DND-41 (cell line): ENCODE results near the gene ERMAP.

Experiments used
- ATAC-seq: fragments of 200-7000 bp; cut with Tn5 transposase; 3 replicates; pipeline ENCODE4 v1.9.1; 2021; ENCODE audit warnings: low read depth; ENCODE audit not compliant: insufficient read depth
- DNase-seq: peaks from one replicate; pipeline ENCODE4 v3.0.0-alpha.2; 2020
- H2AFZ ChIP-seq: 2 replicates; pipeline ENCODE4 v1.6.0; 2012; ENCODE audit warnings: low read depth, low read length
- H3K27ac ChIP-seq: 2 replicates; pipeline ENCODE4 v1.5.1; 2012; ENCODE audit warnings: low read length, inconsistent platforms
- H3K27me3 ChIP-seq: fragments of 200-600 bp; sonication (generic); 2 replicates; pipeline ENCODE4 v1.6.0; 2012; ENCODE audit warnings: low read length, mild to moderate bottlenecking, inconsistent platforms; ENCODE audit not compliant: insufficient read depth, poor library complexity
- H3K36me3 ChIP-seq: 2 replicates; pipeline ENCODE4 v1.5.1; 2012; ENCODE audit warnings: low read length, inconsistent platforms; ENCODE audit not compliant: insufficient read depth
- H3K4me1 ChIP-seq: 2 replicates; pipeline ENCODE4 v1.5.1; 2012; ENCODE audit warnings: mild to moderate bottlenecking, low read length; ENCODE audit not compliant: insufficient read depth
- H3K4me2 ChIP-seq: 2 replicates; pipeline ENCODE4 v1.6.0; 2012; ENCODE audit warnings: mild to moderate bottlenecking, moderate library complexity, low read length, inconsistent platforms; ENCODE audit not compliant: insufficient read depth
- H3K4me3 ChIP-seq, 2 experiments: fragments of 200-600 bp in 1 of 2; shearing (Covaris generic) in 1 of 2; 2 replicates each; pipeline ENCODE4 v1.5.1; 2012 to 2016; ENCODE audit warnings: inconsistent platforms in 2 of 2, low read length in 2 of 2, mild to moderate bottlenecking in 2 of 2, low read depth in 1 of 2, moderate library complexity in 1 of 2
- H3K79me2 ChIP-seq: 2 replicates; pipeline ENCODE4 v1.6.0; 2012; ENCODE audit warnings: low read length, inconsistent platforms; ENCODE audit not compliant: insufficient read depth
- H3K9ac ChIP-seq: 2 replicates; pipeline ENCODE4 v1.6.0; 2012; ENCODE audit warnings: low read depth, mild to moderate bottlenecking, inconsistent platforms, low read length, moderate library complexity
- H3K9me3 ChIP-seq: 2 replicates; pipeline ENCODE4 v1.5.1; 2012; ENCODE audit warnings: low read length, moderate library complexity, mild to moderate bottlenecking, inconsistent platforms; ENCODE audit not compliant: insufficient read depth, severe bottlenecking
- H4K20me1 ChIP-seq: 2 replicates; pipeline ENCODE4 v1.6.0; 2012; ENCODE audit warnings: low read length; ENCODE audit not compliant: insufficient read depth
- CTCF ChIP-seq: IDR thresholded peaks from 2 replicates; pipeline ENCODE4 v1.5.1; 2012; ENCODE audit warnings: borderline replicate concordance, low read length, moderate library complexity, mild to moderate bottlenecking; ENCODE audit not compliant: poor library complexity, severe bottlenecking; ENCODE audit errors: extremely low read depth
- EZH2 ChIP-seq: IDR thresholded peaks from 3 replicates; pipeline ENCODE4 v1.6.1; 2012; ENCODE audit warnings: borderline replicate concordance, low read depth, mild to moderate bottlenecking, moderate library complexity, low read length, inconsistent platforms; ENCODE audit not compliant: severe bottlenecking

The ERMAP gene

GRCh38 chr1:42769811-42770210, 47.1 kb upstream of the ERMAP start:
- no peak overlapping the region for H3K4me3 ChIP-seq
- no peak overlapping the region for H3K4me2 ChIP-seq
- DNase-seq (no peak), ATAC-seq (no peak)
- H3K9ac ChIP-seq, result no peak overlapping the region
- H4K20me1 ChIP-seq, result no peaks in the 10 kb centered on the region; the same call in 1 of the 2 replicates
- peaks cover 26% of the 10 kb centered on the region for H3K4me1 ChIP-seq
- peaks cover 13% of the 10 kb centered on the region; the same call in 1 of the 2 replicates for H3K36me3 ChIP-seq
- TF ChIP-seq CTCF, result no peak
- TF ChIP-seq EZH2, result no peak
- H3K9me3 ChIP-seq, result no peaks in the 10 kb centered on the region
- peaks cover 58% of the 10 kb centered on the region for H3K79me2 ChIP-seq
- H2AFZ ChIP-seq, result no peak overlapping the region
- no peak overlapping the region for H3K27ac ChIP-seq
- H3K27me3 ChIP-seq, result no peaks in the 10 kb centered on the region

GRCh38 chr1:42773420-42773819, 43.5 kb upstream of the ERMAP start:
- H3K9me3 ChIP-seq, result no peaks in the 10 kb centered on the region
- H3K27ac ChIP-seq, result no peak overlapping the region
- TF ChIP-seq CTCF (no peak), EZH2 (no peak)
- no peak overlapping the region for H3K9ac ChIP-seq
- no peak for DNase-seq
- no peaks in the 10 kb centered on the region for H3K27me3 ChIP-seq
- no peak for ATAC-seq
- peaks cover 26% of the 10 kb centered on the region for H3K79me2 ChIP-seq
- no peak overlapping the region for H3K4me3 ChIP-seq
- H3K36me3 ChIP-seq, result peaks cover 44% of the 10 kb centered on the region
- H4K20me1 ChIP-seq, result no peaks in the 10 kb centered on the region
- H2AFZ ChIP-seq, result no peak overlapping the region
- H3K4me2 ChIP-seq, result no peak overlapping the region
- peaks cover 7% of the 10 kb centered on the region; the same call in 1 of the 2 replicates for H3K4me1 ChIP-seq

GRCh38 chr1:42774928-42775526, 41.9 kb upstream of the ERMAP start:
- Histone ChIP-seq H3K27me3 (no peaks in the 10 kb centered on the region), H3K9me3 (no peaks in the 10 kb centered on the region), H3K4me3 (no peak overlapping the region), H3K4me1 (0 out of 2 replicates have a peak, but pooled peaks cover 3% of the 10 kb centered on the region), H3K36me3 (peaks cover 51% of the 10 kb centered on the region), H3K79me2 (peaks cover 15% of the 10 kb centered on the region), H3K4me2 (no peak overlapping the region), H2AFZ (no peak overlapping the region), H3K9ac (no peak overlapping the region), H4K20me1 (no peaks in the 10 kb centered on the region), H3K27ac (no peak overlapping the region)
- DNase-seq (no peak), ATAC-seq (no peak)
- TF ChIP-seq CTCF, result no peak
- TF ChIP-seq EZH2, result no peak
